Testis (tissue), 3 donors: Measurements from ENCODE around the gene CACNA2D4. TPM values are rescaled to one million over a fixed set of nuclear protein-coding genes. Genes with fewer than 3 reads are reported as not detected.
A peak's percentile ranks its signal among the peaks of the same experiment; 100 is the strongest.

Experiments used
- DNase-seq: peaks from one replicate; pipeline ENCODE4 v3.0.0-alpha.2; 2019
- H3K27ac ChIP-seq, 2 donors: fragments of 200-600 bp; sonication (generic); one replicate each; pipeline ENCODE4 v1.5.1; 2019
- H3K27me3 ChIP-seq: fragments of 200-600 bp; sonication (generic); one replicate; pipeline ENCODE4 v1.5.1; 2019
- H3K36me3 ChIP-seq: fragments of 200-600 bp; sonication (generic); one replicate; pipeline ENCODE4 v1.5.1; 2017; ENCODE audit warnings: low read depth; ENCODE audit errors: missing control alignments
- H3K4me1 ChIP-seq: fragments of 200-600 bp; sonication (generic); one replicate; pipeline ENCODE4 v1.5.1; 2019
- H3K4me3 ChIP-seq, 2 donors: fragments of 200-600 bp; sonication (generic); one replicate each; pipeline ENCODE4 v1.5.1; 2017 to 2019
- H3K9me3 ChIP-seq: fragments of 200-600 bp; sonication (generic); one replicate; pipeline ENCODE4 v1.5.1; 2017
- CTCF ChIP-seq, 3 experiments: fragments of 450-650 bp in 2 of 3; fragments of 200-600 bp in 1 of 3; sonication (generic) in 1 of 3; IDR thresholded peaks; one replicate each; pipeline ENCODE4 v1.5.1; 2016 to 2019; ENCODE audit warnings: antibody characterized with exemption in 3 of 3, mild to moderate bottlenecking in 2 of 3, moderate library complexity in 1 of 3
- POLR2A ChIP-seq: fragments of 450-650 bp; IDR thresholded peaks from one replicate; pipeline ENCODE4 v1.6.1; 2017; ENCODE audit warnings: antibody characterized with exemption, mild to moderate bottlenecking, moderate library complexity
- WGBS, 2 donors: methylation state at CpG; one replicate each; pipeline ENCODE4 v1.1.5; 2018; 5-methylcytosine and 5-hydroxymethylcytosine counted together
- intact Hi-C: fragments of 100-400 bp; cut with DNase I; formaldehyde crosslinking; loops from one replicate; pipeline ENCODE4 v1.15.1; 2023; ENCODE audit warnings: low total_unique reads
- polyA plus RNA-seq: library from polyadenylated mRNA; stranded (reverse); fragments of 350-450 nt; fragmentation: Illumina TruSeq; extraction: RNeasy Lipid Tissue Mini Kit (QIAGEN cat#74804); gene quantifications from one replicate; pipeline ENCODE4 v1.2.3, GENCODE V29; 2014; ENCODE audit warnings: low read depth, low replicate concordance; ENCODE audit not compliant: insufficient read depth
- total RNA-seq, 2 donors: library from RNA; depleted of rRNA; stranded (reverse); fragments of >200 nt; gene quantifications; one replicate each; pipeline ENCODE4 v1.2.3, GENCODE V29; 2016

CACNA2D4 gene
- total and polyA plus RNA-seq, 3 donors from 2014 or later, result 10.8 to 18.3 (median 15.8) TPM

DNA sequence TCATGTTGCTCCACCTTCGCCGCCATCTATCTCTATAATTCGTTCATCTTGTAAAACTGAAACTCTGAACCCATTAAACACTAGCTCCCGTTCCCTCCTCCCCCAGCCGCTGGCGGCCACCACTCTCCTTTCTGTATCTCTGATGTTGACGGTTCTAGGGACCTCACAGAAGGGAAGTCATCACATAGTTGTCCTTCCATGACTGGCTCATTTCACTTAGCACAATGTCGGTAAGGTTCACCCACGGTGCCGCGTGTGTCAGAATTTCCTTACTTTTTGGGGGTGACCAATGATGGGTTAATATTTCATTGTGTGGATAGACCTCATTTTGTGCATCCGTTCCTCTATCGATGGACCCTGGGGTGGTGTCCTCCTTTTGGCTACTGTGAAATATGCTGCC is 2.0 kb upstream of the CACNA2D4 start:
- H3K4me1 ChIP-seq, result peaks cover 27% of the 10 kb centered on the region
- peak; percentile 12 for DNase-seq
- H3K27me3 ChIP-seq, result no peaks in the 10 kb centered on the region
- no peaks in the 10 kb centered on the region for H3K36me3 ChIP-seq
- TF ChIP-seq CTCF (IDR thresholded peaks at IDR 0.05) (no peak), POLR2A (no peak)
- no peak overlapping the region for H3K27ac ChIP-seq
- 90 to 92% methylated on average over 13 of the region's 13 CpGs for WGBS, 2 donors
- no peak overlapping the region for H3K4me3 ChIP-seq
- intact Hi-C loops, result no loop called here
- no peaks in the 10 kb centered on the region for H3K9me3 ChIP-seq

GRCh38 chr12:1919763-1920162 is 1.3 kb upstream of the CACNA2D4 start:
- Histone ChIP-seq H3K9me3 (no peaks in the 10 kb centered on the region), H3K36me3 (no peaks in the 10 kb centered on the region), H3K27ac (no peak overlapping the region), H3K27me3 (no peaks in the 10 kb centered on the region), H3K4me1 (peaks cover 27% of the 10 kb centered on the region), H3K4me3 (no peak overlapping the region)
- TF ChIP-seq POLR2A (no peak), CTCF (IDR thresholded peaks at IDR 0.05) (no peak)
- peak; percentile 9 for DNase-seq
- 57 to 91% methylated on average over 3 of the region's 3 CpGs for WGBS, 2 donors
- intact Hi-C loops, result no loop called here

DNA sequence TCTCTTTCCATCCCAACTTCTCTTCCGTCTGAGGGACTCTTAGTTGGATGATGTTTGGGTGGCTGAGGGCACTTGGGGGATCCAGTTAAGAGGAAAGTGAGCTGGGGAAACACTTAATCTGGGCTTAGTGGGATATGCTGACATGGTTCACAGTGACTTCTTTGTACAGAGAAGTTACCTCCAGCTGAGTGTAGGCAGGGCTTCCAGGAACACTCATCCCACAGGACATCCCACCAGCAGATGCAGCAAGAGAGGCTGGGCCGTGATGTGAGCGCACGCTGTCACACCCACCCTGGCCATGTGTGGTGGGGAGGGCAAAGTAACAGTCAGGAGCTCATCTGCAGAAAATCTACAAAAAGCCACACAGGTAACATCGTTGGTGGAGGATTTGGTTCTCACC is 832 bp upstream of the CACNA2D4 start:
- TF ChIP-seq CTCF (IDR thresholded peaks at IDR 0.05), result no peak
- H3K27ac ChIP-seq, result no peak overlapping the region
- H3K9me3 ChIP-seq, result no peaks in the 10 kb centered on the region
- no peak overlapping the region for H3K4me3 ChIP-seq
- no peaks in the 10 kb centered on the region for H3K36me3 ChIP-seq
- WGBS, 2 donors, result 83 to 85% methylated on average over 5 of the region's 5 CpGs
- H3K27me3 ChIP-seq, result no peaks in the 10 kb centered on the region
- peaks cover 27% of the 10 kb centered on the region for H3K4me1 ChIP-seq
- intact Hi-C loops, result no loop called here
- peak; percentile 10 for DNase-seq

DNA sequence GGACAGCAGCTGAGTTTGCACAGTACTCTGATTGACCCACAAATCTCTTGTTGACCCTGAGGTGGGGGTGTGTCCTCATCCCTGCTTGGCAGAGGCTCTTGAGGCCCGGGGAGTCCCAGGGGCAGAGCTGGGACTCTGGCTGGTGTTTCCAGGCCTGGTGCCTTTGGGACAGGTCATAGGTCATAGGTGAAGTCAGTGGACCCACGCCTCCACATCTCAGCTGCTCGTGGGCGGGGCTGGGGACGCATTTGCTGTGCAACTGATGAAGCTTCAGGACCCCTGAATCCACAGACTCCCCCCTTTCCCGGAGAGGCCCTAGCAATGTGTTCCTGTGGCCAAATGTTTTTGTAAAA is 408 bp upstream of the CACNA2D4 start:
- no peaks in the 10 kb centered on the region for H3K27me3 ChIP-seq
- 87 to 88% methylated on average over 5 to 6 of the region's 6 CpGs for WGBS, 2 donors
- peaks cover 27% of the 10 kb centered on the region for H3K4me1 ChIP-seq
- TF ChIP-seq POLR2A, result no peak
- TF ChIP-seq CTCF (IDR thresholded peaks at IDR 0.05), result no peak
- DNase-seq, result no peak
- intact Hi-C loops, result no loop called here
- peak overlapping the region; percentile 25 to 77 for H3K27ac ChIP-seq
- H3K36me3 ChIP-seq, result no peaks in the 10 kb centered on the region
- H3K9me3 ChIP-seq, result no peaks in the 10 kb centered on the region
- H3K4me3 ChIP-seq, result no peak overlapping the region

DNA sequence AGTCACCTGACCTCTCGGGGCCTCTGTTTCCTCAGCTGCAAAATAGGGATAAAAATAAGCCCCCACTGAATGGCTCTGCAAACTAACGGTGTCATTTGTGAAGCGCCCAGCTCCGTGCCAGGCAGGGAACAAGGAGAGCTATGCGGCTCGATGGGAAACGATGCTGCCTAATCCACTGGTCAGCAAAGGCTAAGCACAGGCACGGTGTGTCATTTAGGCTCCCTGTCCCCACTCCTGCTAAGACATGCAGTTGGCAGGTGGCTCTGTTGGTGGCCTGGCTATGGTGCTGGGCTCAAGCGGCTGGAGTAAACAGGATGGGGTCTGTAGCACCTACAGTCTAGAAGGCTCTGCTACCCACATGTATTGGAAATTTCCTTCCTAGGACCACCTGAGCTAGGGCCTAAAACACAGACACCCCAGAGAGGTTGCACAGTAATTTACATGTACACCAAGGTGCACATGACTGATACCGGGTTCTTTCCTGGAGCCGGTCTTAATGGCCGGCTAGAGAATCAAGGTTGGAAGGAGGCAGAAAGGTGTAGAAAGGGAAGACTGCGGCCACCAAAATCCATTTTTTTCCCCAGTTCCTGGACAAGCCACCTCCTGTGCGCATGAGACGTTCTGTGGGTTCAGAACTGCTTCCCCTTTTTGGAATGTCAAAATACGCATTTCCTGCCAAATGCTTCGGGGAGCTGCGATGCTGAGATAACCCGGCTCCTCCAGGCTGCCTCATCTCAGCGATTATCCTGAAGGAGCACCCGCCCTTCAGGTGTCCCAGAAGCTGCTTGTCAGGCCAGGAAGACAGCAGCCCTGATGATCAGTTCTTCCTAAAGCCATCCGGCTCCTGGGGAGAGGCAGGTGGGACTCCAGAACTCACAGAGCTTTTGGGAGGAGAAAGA is 1.0 kb downstream of the CACNA2D4 start:
- peak overlapping the region in 1 of 2 donors; percentile 18 for H3K4me3 ChIP-seq
- H3K36me3 ChIP-seq, result no peaks in the 10 kb centered on the region
- 65 to 70% methylated on average over 22 of the region's 22 CpGs for WGBS, 2 donors
- TF ChIP-seq CTCF (IDR thresholded peaks at IDR 0.05), result no peak
- TF ChIP-seq POLR2A, result no peak
- H3K4me1 ChIP-seq, result peaks cover 27% of the 10 kb centered on the region
- H3K27ac ChIP-seq, result peak overlapping the region; percentile 25 to 77
- no peaks in the 10 kb centered on the region for H3K9me3 ChIP-seq
- intact Hi-C loops, result no loop called here
- no peaks in the 10 kb centered on the region for H3K27me3 ChIP-seq
- DNase-seq, result peak; percentile 38
